Endothelial cell of umbilical vein (primary cell): ENCODE results near the gene EIF1AD. TPM values are rescaled to one million over a fixed set of nuclear protein-coding genes. Genes with fewer than 3 reads are reported as not detected.

Experiments used
- BruUV-seq: library from RNA; stranded (reverse); fragments of 400-500 nt; replicated peaks from 2 replicates; lab custom pipeline; 2021; lab: Mats Ljungman, UMichigan
- CTCF ChIA-PET: fragments of 300-600, 350-600 bp; sonication (Branson Sonifier 250); formaldehyde crosslinking; loops from one replicate; lab custom pipeline; 2021; ENCODE audit warnings: antibody characterized with exemption, inconsistent platforms; lab: Charles Lee
- POLR2A ChIA-PET: fragments of 300-600, 350-600 bp; sonication (Branson Sonifier 250); formaldehyde crosslinking; loops from one replicate; lab custom pipeline; 2021; ENCODE audit warnings: antibody characterized with exemption, inconsistent platforms; lab: Charles Lee
- DNase-seq: peaks from one replicate; pipeline ENCODE4 v3.0.0-alpha.2; 2011; ENCODE audit warnings: low read depth, low spot score
- FAIRE-seq: peaks from 2 replicates; lab custom pipeline; 2011; peaks lifted over from hg19 to GRCh38; lab: Jason Lieb, UNC
- H2AFZ ChIP-seq: 2 replicates; pipeline ENCODE4 v1.6.0; 2012; ENCODE audit warnings: low read depth, low read length, control low read depth, inconsistent platforms
- H3K27ac ChIP-seq: 2 replicates; pipeline ENCODE4 v1.5.1; 2011; ENCODE audit warnings: low read depth, mild to moderate bottlenecking, control low read depth, low read length, moderate library complexity; ENCODE audit not compliant: insufficient read depth
- H3K27me3 ChIP-seq, 2 experiments: 2 replicates each; pipeline versions ENCODE4 v1.6.0 to v1.6.1; 2011; ENCODE audit warnings: low read length in 2 of 2, mixed read lengths in 1 of 2; ENCODE audit not compliant: control insufficient read depth in 2 of 2, insufficient read depth in 2 of 2
- H3K36me3 ChIP-seq, 2 experiments: 2 replicates in 1 of 2; 3 replicates in 1 of 2; pipeline ENCODE4 v1.5.1; 2011; ENCODE audit warnings: low read length in 2 of 2, mild to moderate bottlenecking in 1 of 2, moderate library complexity in 1 of 2; ENCODE audit not compliant: control insufficient read depth in 2 of 2, insufficient read depth in 2 of 2; ENCODE audit errors: extremely low read depth in 1 of 2
- H3K4me1 ChIP-seq: 3 replicates; pipeline ENCODE4 v1.5.1; 2011; ENCODE audit warnings: mild to moderate bottlenecking, low read length; ENCODE audit not compliant: control insufficient read depth, insufficient read depth; ENCODE audit errors: extremely low read depth
- H3K4me2 ChIP-seq: 2 replicates; pipeline ENCODE4 v1.6.1; 2011; ENCODE audit warnings: low read length, control low read depth, mixed read lengths; ENCODE audit not compliant: insufficient read depth
- H3K4me3 ChIP-seq, 3 experiments: fragments of 200-600 bp in 1 of 3; sonication (generic), shearing (Covaris generic) in 1 of 3; replicated peaks in 1 of 3; 2 replicates each; pipeline ENCODE4 v1.5.1; 2011 to 2016; ENCODE audit warnings: control low read depth in 3 of 3, low read length in 3 of 3, mild to moderate bottlenecking in 2 of 3, inconsistent platforms in 1 of 3, low read depth in 1 of 3, moderate library complexity in 1 of 3; ENCODE audit not compliant: insufficient read depth in 1 of 3
- H3K79me2 ChIP-seq: 2 replicates; pipeline ENCODE4 v1.6.0; 2012; ENCODE audit warnings: low read length, inconsistent platforms; ENCODE audit not compliant: control insufficient read depth, insufficient read depth
- H3K9ac ChIP-seq: replicated peaks from 2 replicates; pipeline ENCODE3; 2011; ENCODE audit warnings: low read length, control low read depth; ENCODE audit not compliant: insufficient read depth; ENCODE audit errors: extremely low read depth
- H3K9me1 ChIP-seq: replicated peaks from 3 replicates; pipeline ENCODE4 v1.6.0; 2011; ENCODE audit warnings: mild to moderate bottlenecking, low read length; ENCODE audit not compliant: control insufficient read depth, insufficient read depth; ENCODE audit errors: extremely low read depth
- H3K9me3 ChIP-seq: replicated peaks from 2 replicates; pipeline ENCODE4 v1.5.1; 2012; ENCODE audit warnings: low read length, inconsistent platforms; ENCODE audit not compliant: control insufficient read depth, insufficient read depth
- H4K20me1 ChIP-seq: replicated peaks from 2 replicates; pipeline ENCODE3; 2011; ENCODE audit warnings: mild to moderate bottlenecking, low read length; ENCODE audit not compliant: control insufficient read depth, insufficient read depth; ENCODE audit errors: extremely low read depth
- CTCF ChIP-seq, 2 donors: IDR thresholded peaks; 1 replicate in 1 of 2; 2 replicates in 1 of 2; pipeline ENCODE4 v1.5.1; 2011; ENCODE audit warnings: low read length in 2 of 2, mild to moderate bottlenecking in 2 of 2, moderate library complexity in 2 of 2, control low read depth in 1 of 2, inconsistent platforms in 1 of 2, low read depth in 1 of 2; ENCODE audit not compliant: insufficient read depth in 1 of 2; ENCODE audit errors: extremely low read depth in 1 of 2
- EZH2 ChIP-seq: IDR thresholded peaks from 2 replicates; pipeline ENCODE4 v1.6.1; 2012; ENCODE audit warnings: borderline replicate concordance, low read depth, mild to moderate bottlenecking, moderate library complexity, low read length, inconsistent platforms; ENCODE audit not compliant: severe bottlenecking
- FOS ChIP-seq: IDR thresholded peaks from 2 replicates; pipeline ENCODE4 v1.6.1; 2011; ENCODE audit warnings: mild to moderate bottlenecking, low read length, moderate library complexity, borderline replicate concordance; ENCODE audit not compliant: insufficient read depth
- GATA2 ChIP-seq: IDR thresholded peaks from 2 replicates; pipeline ENCODE4 v1.7.0; 2011; ENCODE audit warnings: low read depth, mild to moderate bottlenecking, moderate library complexity, mixed read lengths, low read length; ENCODE audit not compliant: insufficient read length, insufficient read depth
- POLR2A ChIP-seq: IDR thresholded peaks from 2 replicates; pipeline ENCODE4 v1.6.1; 2012; ENCODE audit warnings: low read depth, mild to moderate bottlenecking, control low read depth, low read length
- POLR2AphosphoS5 ChIP-seq: IDR thresholded peaks from 2 replicates; pipeline ENCODE4 v1.6.1; 2012; ENCODE audit warnings: low read depth, mild to moderate bottlenecking, control low read depth, low read length, moderate library complexity; ENCODE audit not compliant: insufficient read depth
- dilution Hi-C: fragments of 300-500 bp; cut with MboI; formaldehyde crosslinking; loops from one replicate; pipeline ENCODE4 v1.15.0; 2019; ENCODE audit warnings: low sequenced_read_pairs; ENCODE audit not compliant: extremely low pct_ligation_motif_present
- intact Hi-C: fragments of 100-400 bp; cut with micrococcal nuclease; formaldehyde crosslinking; loops from one replicate; pipeline ENCODE4 v1.10.0; 2022
- polyA plus RNA-seq, 4 experiments: library from polyadenylated mRNA; depleted of rRNA in 3 of 4; stranded (reverse) in 3 of 4; unstranded in 1 of 4; fragments of >200 nt; gene quantifications; 2 replicates each; pipeline versions ENCODE4 v1.2.1 to v1.2.3, GENCODE V29; 2011 to 2012; ENCODE audit warnings: missing spikeins in 1 of 4
- total RNA-seq: library from RNA; stranded (reverse); gene quantifications from 2 replicates; pipeline ENCODE4 v1.2.3, GENCODE V29; 2021
- TF ChIP-seq, protein P1 (sequence below): IDR thresholded peaks from 2 replicates; pipeline ENCODE4 v1.6.1; 2011; ENCODE audit not compliant: insufficient read depth, insufficient read length

Gene EIF1AD
- total and polyA plus RNA-seq, 2 donors (not counting 3 experiments of a cell fraction or from before 2014, with no cell fraction given), result 39.3 to 39.7 TPM

DNA sequence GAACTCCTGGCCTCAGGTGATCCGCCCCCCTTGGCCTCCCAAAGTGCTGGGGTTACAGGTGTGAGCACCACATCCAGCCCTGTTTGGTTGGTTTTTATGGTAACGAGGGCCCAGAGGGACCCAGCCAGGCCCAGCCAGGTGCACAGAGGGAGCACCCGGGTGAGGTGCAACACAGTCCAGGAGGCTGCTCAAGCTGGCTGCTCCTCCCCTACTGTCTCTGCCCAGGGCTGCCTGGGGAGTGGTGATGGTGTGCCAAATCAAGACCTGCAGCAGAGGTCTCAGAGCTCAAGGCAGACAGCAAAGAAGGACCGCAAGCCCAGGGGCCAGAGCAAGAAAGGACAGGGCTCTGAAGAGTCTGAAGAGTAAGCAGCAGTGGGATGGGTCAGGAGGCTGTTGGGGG lies 55.3 kb downstream of the EIF1AD start:
- Histone ChIP-seq H3K27ac (no peak overlapping the region), H3K36me3 (no peaks in the 10 kb centered on the region), H3K27me3 (no peaks in the 10 kb centered on the region), H3K4me2 (no peak overlapping the region), H3K9me3 (no peaks in the 10 kb centered on the region), H2AFZ (no peak overlapping the region), H3K4me3 (no peak overlapping the region), H3K9ac (no peak overlapping the region), H4K20me1 (no peaks in the 10 kb centered on the region), H3K4me1 (peaks cover 1% of the 10 kb centered on the region), H3K79me2 (no peaks in the 10 kb centered on the region), H3K9me1 (no peaks in the 10 kb centered on the region)
- dilution Hi-C loops, result no loop called here
- no TSS peak for BruUV-seq
- CTCF ChIA-PET, result interaction anchor here (1.1 to 1.2 kb wide), 4 partner anchors 9 to 15 kb away, joined by 3 to 4 read pairs (median 4); no protein-coding TSS in a partner anchor
- TF ChIP-seq FOS (no peak), POLR2AphosphoS5 (no peak), POLR2A (no peak), EZH2 (no peak), CTCF (IDR thresholded peaks at IDR 0.05; ENCODE audit: extremely low read depth in 1 of 2, insufficient read depth in 1 of 2, low read depth in 1 of 2, low read length in 2 of 2) (no peak), GATA2 (no peak)
- TF ChIP-seq, protein P1, sequence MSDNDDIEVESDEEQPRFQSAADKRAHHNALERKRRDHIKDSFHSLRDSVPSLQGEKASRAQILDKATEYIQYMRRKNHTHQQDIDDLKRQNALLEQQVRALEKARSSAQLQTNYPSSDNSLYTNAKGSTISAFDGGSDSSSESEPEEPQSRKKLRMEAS, result no peak
- no peak for FAIRE-seq
- intact Hi-C loops, result no loop called here
- POLR2A ChIA-PET, result no interaction called here
- DNase-seq, result no peak

Other genes starting within 250 kb of the EIF1AD start
- 15.3 and 15.5 TPM in 2 replicates for gene AP5B1, start 221.2 kb downstream of the EIF1AD start, total RNA-seq
- 9.2 and 13.0 TPM in 2 replicates for gene AP5B1, start 221.2 kb downstream of the EIF1AD start, polyA plus RNA-seq
- not detected in 2 replicates for gene OVOL1, start 215.1 kb downstream of the EIF1AD start, total RNA-seq
- gene OVOL1, start 215.1 kb downstream of the EIF1AD start, polyA plus RNA-seq, result not detected in 2 replicates
- gene SNX32, start 168.2 kb downstream of the EIF1AD start, total RNA-seq, result 1.0 TPM in 1 of 2 replicates, not detected in the other
- gene SNX32, start 168.2 kb downstream of the EIF1AD start, polyA plus RNA-seq, result 0.19 and 0.29 TPM in 2 replicates
- 1,783 and 1,844 TPM in 2 replicates for gene CFL1, start 144.0 kb downstream of the EIF1AD start, total RNA-seq
- 2,403 and 2,689 TPM in 2 replicates for gene CFL1, start 144.0 kb downstream of the EIF1AD start, polyA plus RNA-seq
- gene MUS81, start 141.7 kb downstream of the EIF1AD start, total RNA-seq, result 68.4 and 76.9 TPM in 2 replicates
- gene MUS81, start 141.7 kb downstream of the EIF1AD start, polyA plus RNA-seq, result 57.9 and 64.5 TPM in 2 replicates
- gene EFEMP2, start 129.4 kb downstream of the EIF1AD start, total RNA-seq, result 76.5 and 81.7 TPM in 2 replicates
- 207 and 259 TPM in 2 replicates for gene EFEMP2, start 129.4 kb downstream of the EIF1AD start, polyA plus RNA-seq
- gene CTSW, start 122.3 kb downstream of the EIF1AD start, total RNA-seq, result not detected in 2 replicates
- gene CTSW, start 122.3 kb downstream of the EIF1AD start, polyA plus RNA-seq, result not detected in 2 replicates
- 88.5 and 105 TPM in 2 replicates for gene FIBP, start 113.7 kb downstream of the EIF1AD start, total RNA-seq
- gene FIBP, start 113.7 kb downstream of the EIF1AD start, polyA plus RNA-seq, result 162 and 210 TPM in 2 replicates
- 103 and 105 TPM in 2 replicates for gene CCDC85B, start 111.5 kb downstream of the EIF1AD start, total RNA-seq
- gene CCDC85B, start 111.5 kb downstream of the EIF1AD start, polyA plus RNA-seq, result 107 and 132 TPM in 2 replicates
- 52.6 and 53.8 TPM in 2 replicates for gene FOSL1, start 101.8 kb downstream of the EIF1AD start, total RNA-seq
- 16.6 and 18.1 TPM in 2 replicates for gene FOSL1, start 101.8 kb downstream of the EIF1AD start, polyA plus RNA-seq
- 32.8 and 35.6 TPM in 2 replicates for gene C11orf68, start 83.1 kb downstream of the EIF1AD start, total RNA-seq
- gene C11orf68, start 83.1 kb downstream of the EIF1AD start, polyA plus RNA-seq, result 66.5 and 84.8 TPM in 2 replicates
- 114 and 118 TPM in 2 replicates for gene DRAP1, start 82.7 kb downstream of the EIF1AD start, total RNA-seq
- gene DRAP1, start 82.7 kb downstream of the EIF1AD start, polyA plus RNA-seq, result 73.5 and 74.9 TPM in 2 replicates
- gene TSGA10IP, start 56.7 kb downstream of the EIF1AD start, total RNA-seq, result not detected in 2 replicates
- gene TSGA10IP, start 56.7 kb downstream of the EIF1AD start, polyA plus RNA-seq, result not detected in 2 replicates
- 58.9 and 62.7 TPM in 2 replicates for gene SART1, start 40.4 kb downstream of the EIF1AD start, total RNA-seq
- 17.3 and 21.8 TPM in 2 replicates for gene SART1, start 40.4 kb downstream of the EIF1AD start, polyA plus RNA-seq
- 246 and 269 TPM in 2 replicates for gene BANF1, start 346 bp upstream of the EIF1AD start, total RNA-seq
- gene BANF1, start 346 bp upstream of the EIF1AD start, polyA plus RNA-seq, result 367 and 376 TPM in 2 replicates
- 0.46 and 0.92 TPM in 2 replicates for gene CST6, start 9.9 kb upstream of the EIF1AD start, total RNA-seq
- 2.2 and 2.5 TPM in 2 replicates for gene CST6, start 9.9 kb upstream of the EIF1AD start, polyA plus RNA-seq
- 1.0 and 1.3 TPM in 2 replicates for gene CATSPER1, start 24.3 kb upstream of the EIF1AD start, total RNA-seq
- gene CATSPER1, start 24.3 kb upstream of the EIF1AD start, polyA plus RNA-seq, result 0.68 and 0.89 TPM in 2 replicates
- not detected in 2 replicates for gene GAL3ST3, start 47.0 kb upstream of the EIF1AD start, total RNA-seq
- gene GAL3ST3, start 47.0 kb upstream of the EIF1AD start, polyA plus RNA-seq, result 0.15 and 0.24 TPM in 2 replicates
- 179 and 196 TPM in 2 replicates for gene SF3B2, start 50.2 kb upstream of the EIF1AD start, total RNA-seq
- gene SF3B2, start 50.2 kb upstream of the EIF1AD start, polyA plus RNA-seq, result 99.4 and 132 TPM in 2 replicates
- gene PACS1, start 68.1 kb upstream of the EIF1AD start, total RNA-seq, result 52.8 and 64.4 TPM in 2 replicates
- 24.8 and 26.4 TPM in 2 replicates for gene PACS1, start 68.1 kb upstream of the EIF1AD start, polyA plus RNA-seq